ENCODE data around the gene M1AP.

The M1AP gene

DNA sequence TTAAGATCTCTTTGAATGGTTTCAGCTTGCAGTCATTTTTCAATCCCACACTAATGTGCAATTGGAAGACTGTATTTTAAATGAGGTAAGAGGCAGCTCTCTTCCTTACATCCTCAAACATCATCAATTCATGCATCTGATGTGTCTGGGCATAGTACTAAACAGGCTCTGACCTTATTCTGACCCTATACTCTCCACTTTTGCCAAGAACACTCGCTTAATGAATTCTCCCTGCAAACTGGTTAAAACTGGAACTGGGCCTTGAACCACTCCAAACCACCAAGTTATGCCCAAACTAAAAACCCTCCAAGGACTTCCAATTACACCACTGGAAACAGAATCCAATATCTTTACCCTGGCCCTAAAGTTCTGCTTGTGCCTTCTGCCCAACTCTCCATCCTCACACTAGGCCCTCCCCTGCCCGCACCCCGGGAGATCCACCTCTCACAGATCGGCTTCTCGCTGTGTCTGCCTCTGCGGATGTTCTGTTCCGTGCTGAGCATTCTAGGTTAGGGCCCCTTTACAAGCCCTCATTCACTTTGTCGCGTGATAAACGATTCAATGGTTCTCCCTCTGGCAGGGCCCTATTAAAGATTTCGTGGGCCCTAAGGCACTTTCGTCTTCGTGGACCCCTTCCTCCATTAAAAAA, 1.2 kb downstream of the M1AP start:
- Histone ChIP-seq H3K27me3 (ENCODE audit: control insufficient read depth, low read length) (no peaks in the 10 kb centered on the region), H3K4me1 (ENCODE audit: control insufficient read depth, low read length) (no peaks in the 10 kb centered on the region), H3K36me3 (ENCODE audit: control insufficient read depth, low read length) (no peaks in the 10 kb centered on the region), H3K27ac (ENCODE audit: low read depth, low read length) (no peak overlapping the region), H3K9me2 (replicated peaks; ENCODE audit: control insufficient read depth, low read length) (no peaks in the 10 kb centered on the region), H3K4me2 (ENCODE audit: low read length) (no peak overlapping the region), H3F3A (ENCODE audit: control insufficient read depth, insufficient read depth) (no peaks in the 10 kb centered on the region), H3K79me2 (ENCODE audit: control insufficient read depth, low read length) (no peaks in the 10 kb centered on the region), H3K4me3 (ENCODE audit: low read length) (no peak overlapping the region), H4K20me1 (ENCODE audit: control insufficient read depth, insufficient read depth, low read depth, low read length) (no peaks in the 10 kb centered on the region), H3K9me3 (ENCODE audit: control insufficient read depth, insufficient read depth, low read length) (no peaks in the 10 kb centered on the region)
- no peak for TF ChIP-seq EZH2phosphoT487 (IDR thresholded peaks at IDR 0.05; ENCODE audit: borderline replicate concordance, low read length)
- TF ChIP-seq, protein P1, sequence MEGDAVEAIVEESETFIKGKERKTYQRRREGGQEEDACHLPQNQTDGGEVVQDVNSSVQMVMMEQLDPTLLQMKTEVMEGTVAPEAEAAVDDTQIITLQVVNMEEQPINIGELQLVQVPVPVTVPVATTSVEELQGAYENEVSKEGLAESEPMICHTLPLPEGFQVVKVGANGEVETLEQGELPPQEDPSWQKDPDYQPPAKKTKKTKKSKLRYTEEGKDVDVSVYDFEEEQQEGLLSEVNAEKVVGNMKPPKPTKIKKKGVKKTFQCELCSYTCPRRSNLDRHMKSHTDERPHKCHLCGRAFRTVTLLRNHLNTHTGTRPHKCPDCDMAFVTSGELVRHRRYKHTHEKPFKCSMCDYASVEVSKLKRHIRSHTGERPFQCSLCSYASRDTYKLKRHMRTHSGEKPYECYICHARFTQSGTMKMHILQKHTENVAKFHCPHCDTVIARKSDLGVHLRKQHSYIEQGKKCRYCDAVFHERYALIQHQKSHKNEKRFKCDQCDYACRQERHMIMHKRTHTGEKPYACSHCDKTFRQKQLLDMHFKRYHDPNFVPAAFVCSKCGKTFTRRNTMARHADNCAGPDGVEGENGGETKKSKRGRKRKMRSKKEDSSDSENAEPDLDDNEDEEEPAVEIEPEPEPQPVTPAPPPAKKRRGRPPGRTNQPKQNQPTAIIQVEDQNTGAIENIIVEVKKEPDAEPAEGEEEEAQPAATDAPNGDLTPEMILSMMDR (IDR thresholded peaks at IDR 0.05; ENCODE audit: low read depth, low read length, poor library complexity, severe bottlenecking): no peak

GRCh38 chr2:74646201-74646600, 1.9 kb downstream of the M1AP start:
- Histone ChIP-seq H3K4me1 (ENCODE audit: control insufficient read depth, low read length) (no peaks in the 10 kb centered on the region), H3K4me3 (ENCODE audit: low read length) (no peak overlapping the region), H3K79me2 (ENCODE audit: control insufficient read depth, low read length) (no peaks in the 10 kb centered on the region), H3K9me2 (replicated peaks; ENCODE audit: control insufficient read depth, low read length) (no peaks in the 10 kb centered on the region), H3K27ac (ENCODE audit: low read depth, low read length) (no peak overlapping the region), H3K36me3 (ENCODE audit: control insufficient read depth, low read length) (no peaks in the 10 kb centered on the region), H3K27me3 (ENCODE audit: control insufficient read depth, low read length) (no peaks in the 10 kb centered on the region), H3F3A (ENCODE audit: control insufficient read depth, insufficient read depth) (no peaks in the 10 kb centered on the region), H3K9me3 (ENCODE audit: control insufficient read depth, insufficient read depth, low read length) (no peaks in the 10 kb centered on the region), H4K20me1 (ENCODE audit: control insufficient read depth, insufficient read depth, low read depth, low read length) (no peaks in the 10 kb centered on the region), H3K4me2 (ENCODE audit: low read length) (no peak overlapping the region)
- TF ChIP-seq, protein P1 (IDR thresholded peaks at IDR 0.05; ENCODE audit: low read depth, low read length, poor library complexity, severe bottlenecking): no peak
- TF ChIP-seq EZH2phosphoT487 (IDR thresholded peaks at IDR 0.05; ENCODE audit: borderline replicate concordance, low read length): no peak

DNA sequence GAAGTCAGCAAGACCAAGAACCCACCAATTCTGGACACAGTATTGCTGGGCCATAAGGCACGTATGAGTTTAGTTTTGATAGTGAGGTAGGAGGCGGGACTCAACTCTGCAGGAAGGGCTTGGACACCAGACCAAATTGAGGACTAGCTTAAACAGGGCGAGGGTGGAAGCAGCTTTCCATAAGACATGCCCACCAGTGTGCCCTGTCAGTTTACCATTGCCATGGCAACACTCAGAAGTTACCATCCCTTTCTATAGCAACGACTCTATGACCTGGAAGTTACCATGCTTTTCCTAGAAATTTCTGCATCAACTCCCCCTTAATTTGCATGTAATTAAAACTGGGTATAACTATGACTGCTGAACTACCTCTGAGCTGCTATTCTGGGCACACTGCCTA, 2.8 kb downstream of the M1AP start:
- Histone ChIP-seq H3K36me3 (ENCODE audit: control insufficient read depth, low read length) (no peaks in the 10 kb centered on the region), H3K9me3 (ENCODE audit: control insufficient read depth, insufficient read depth, low read length) (no peaks in the 10 kb centered on the region), H3K4me1 (ENCODE audit: control insufficient read depth, low read length) (no peaks in the 10 kb centered on the region), H4K20me1 (ENCODE audit: control insufficient read depth, insufficient read depth, low read depth, low read length) (no peaks in the 10 kb centered on the region), H3K4me3 (ENCODE audit: low read length) (no peak overlapping the region), H3K4me2 (ENCODE audit: low read length) (no peak overlapping the region), H3K79me2 (ENCODE audit: control insufficient read depth, low read length) (no peaks in the 10 kb centered on the region), H3F3A (ENCODE audit: control insufficient read depth, insufficient read depth) (no peaks in the 10 kb centered on the region), H3K27ac (ENCODE audit: low read depth, low read length) (no peak overlapping the region), H3K9me2 (replicated peaks; ENCODE audit: control insufficient read depth, low read length) (no peaks in the 10 kb centered on the region), H3K27me3 (ENCODE audit: control insufficient read depth, low read length) (no peaks in the 10 kb centered on the region)
- no peak for TF ChIP-seq EZH2phosphoT487 (IDR thresholded peaks at IDR 0.05; ENCODE audit: borderline replicate concordance, low read length)
- TF ChIP-seq, protein P1 (IDR thresholded peaks at IDR 0.05; ENCODE audit: low read depth, low read length, poor library complexity, severe bottlenecking): no peak
